ENCODE measurements around the gene SMIM22. TPM values are rescaled to one million over a fixed set of nuclear protein-coding genes. Genes with fewer than 3 reads are reported as not detected.

Gene SMIM22
- total RNA-seq, 3 donors from 2014 or later, result 49.0 to 58.7 TPM; not detected in 1

GRCh38 chr16:4811773-4812172 lies 16.6 kb downstream of the SMIM22 start:
- H3K4me1 ChIP-seq, result no peaks in the 10 kb centered on the region
- H3K27me3 ChIP-seq, result no peaks in the 10 kb centered on the region
- no peak for DNase-seq (ENCODE audit: low spot score in 2 of 2)
- peaks cover 14% of the 10 kb centered on the region for H3K36me3 ChIP-seq
- no peak overlapping the region for H3K27ac ChIP-seq
- intact Hi-C loops (cut with DNase I; ENCODE audit: low total_unique reads), result no loop called here
- H3K9me3 ChIP-seq, result no peaks in the 10 kb centered on the region
- TF ChIP-seq POLR2A (IDR thresholded peaks at IDR 0.05), result no peak
- no peak for TF ChIP-seq CTCF (IDR thresholded peaks at IDR 0.05)
- no peak for TF ChIP-seq POLR2AphosphoS5 (IDR thresholded peaks at IDR 0.05)
- no peak overlapping the region for H3K4me3 ChIP-seq

- peaks cover 14% of the 10 kb centered on the region for H3K36me3 ChIP-seq
- no peak for DNase-seq (ENCODE audit: low spot score in 2 of 2)
- no peak overlapping the region for H3K4me3 ChIP-seq
- H3K27me3 ChIP-seq, result no peaks in the 10 kb centered on the region
- TF ChIP-seq CTCF (IDR thresholded peaks at IDR 0.05) (no peak), POLR2AphosphoS5 (IDR thresholded peaks at IDR 0.05) (no peak), POLR2A (IDR thresholded peaks at IDR 0.05) (no peak)
- no peaks in the 10 kb centered on the region for H3K4me1 ChIP-seq
- H3K9me3 ChIP-seq, result no peaks in the 10 kb centered on the region
- no peak overlapping the region for H3K27ac ChIP-seq
- intact Hi-C loops (cut with DNase I; ENCODE audit: low total_unique reads), result no loop called here
These were observed 18.3 kb downstream of the SMIM22 start for GRCh38 chr16:4813251-4814003.

- no peak for DNase-seq (ENCODE audit: low spot score in 2 of 2)
- no peak overlapping the region for H3K4me3 ChIP-seq
- peaks cover 14% of the 10 kb centered on the region for H3K36me3 ChIP-seq
- no peaks in the 10 kb centered on the region for H3K27me3 ChIP-seq
- no peaks in the 10 kb centered on the region for H3K4me1 ChIP-seq
- H3K9me3 ChIP-seq, result no peaks in the 10 kb centered on the region
- TF ChIP-seq POLR2AphosphoS5 (IDR thresholded peaks at IDR 0.05) (no peak), CTCF (IDR thresholded peaks at IDR 0.05) (no peak), POLR2A (IDR thresholded peaks at IDR 0.05) (no peak)
- intact Hi-C loops (cut with DNase I; ENCODE audit: low total_unique reads), result no loop called here
- H3K27ac ChIP-seq, result no peak overlapping the region
These were observed 18.9 kb downstream of the SMIM22 start for GRCh38 chr16:4814046-4814445.

DNA sequence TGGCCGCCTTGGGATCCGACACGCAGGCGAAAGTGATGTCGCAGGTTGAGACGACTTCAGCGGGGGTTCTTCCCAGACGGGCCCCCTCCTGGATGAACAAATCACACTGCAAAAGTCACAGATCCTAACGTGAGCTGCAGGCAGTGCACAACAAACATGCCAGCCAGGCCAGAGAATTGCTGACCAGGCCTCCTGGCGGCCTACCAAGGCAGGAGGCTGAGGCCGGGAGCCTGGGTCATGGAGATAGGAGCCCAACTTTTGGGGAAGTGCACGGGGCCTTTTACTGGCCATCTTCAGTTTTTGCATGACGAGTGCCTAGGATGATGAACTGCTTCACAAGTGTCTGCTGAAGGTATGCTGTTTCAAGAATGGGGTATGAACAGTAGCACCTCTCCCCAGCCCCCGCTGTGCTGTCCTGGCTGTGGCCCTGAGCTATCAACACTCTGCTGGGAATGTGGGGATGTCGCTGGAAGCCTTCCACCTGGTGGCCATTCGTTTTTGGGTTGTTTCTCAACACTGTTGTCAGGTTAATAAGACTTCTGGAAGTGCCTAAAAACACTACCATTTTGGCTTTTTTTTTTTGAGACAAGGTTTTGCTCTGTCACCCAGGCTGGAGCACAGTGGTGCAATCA lies 19.5 kb downstream of the SMIM22 start:
- no peaks in the 10 kb centered on the region for H3K4me1 ChIP-seq
- no peaks in the 10 kb centered on the region for H3K9me3 ChIP-seq
- H3K27ac ChIP-seq, result no peak overlapping the region
- H3K27me3 ChIP-seq, result no peaks in the 10 kb centered on the region
- intact Hi-C loops (cut with DNase I; ENCODE audit: low total_unique reads), result no loop called here
- H3K36me3 ChIP-seq, result peaks cover 14% of the 10 kb centered on the region
- TF ChIP-seq POLR2AphosphoS5 (IDR thresholded peaks at IDR 0.05) (no peak), CTCF (IDR thresholded peaks at IDR 0.05) (no peak), POLR2A (IDR thresholded peaks at IDR 0.05) (no peak)
- H3K4me3 ChIP-seq, result no peak overlapping the region
- no peak for DNase-seq (ENCODE audit: low spot score in 2 of 2)

- Histone ChIP-seq H3K27ac (no peak overlapping the region), H3K4me3 (no peak overlapping the region), H3K9me3 (no peaks in the 10 kb centered on the region), H3K36me3 (no peaks in the 10 kb centered on the region), H3K27me3 (no peaks in the 10 kb centered on the region), H3K4me1 (no peaks in the 10 kb centered on the region)
- TF ChIP-seq POLR2A (IDR thresholded peaks at IDR 0.05) (no peak), POLR2AphosphoS5 (IDR thresholded peaks at IDR 0.05) (no peak), CTCF (IDR thresholded peaks at IDR 0.05) (no peak)
- no peak for DNase-seq (ENCODE audit: low spot score in 2 of 2)
- intact Hi-C loops (cut with DNase I; ENCODE audit: low total_unique reads), result no loop called here
These were observed 25.5 kb downstream of the SMIM22 start for GRCh38 chr16:4820652-4821051.
